HCT116 (cell line): Measurements from ENCODE around the gene PRKCZ. TPM values are rescaled to one million over a fixed set of nuclear protein-coding genes. Genes with fewer than 3 reads are reported as not detected.
A peak's percentile ranks its signal among the peaks of the same experiment; 100 is the strongest.

Experiments
- ATAC-seq: fragments of 200-7000 bp; cut with Tn5 transposase; 2 replicates; pipeline ENCODE4 v1.9.1; 2020; ENCODE audit warnings: mild to moderate bottlenecking, moderate library complexity
- BruUV-seq: library from RNA; stranded (reverse); fragments of 400-500 nt; replicated peaks from 2 replicates; lab custom pipeline; 2021; lab: Mats Ljungman, UMichigan
- CTCF ChIA-PET: fragments of 300-600 bp; sonication (Branson Sonifier 250); formaldehyde crosslinking; loops from one replicate; lab custom pipeline; 2021; ENCODE audit warnings: antibody characterized with exemption; lab: Charles Lee
- POLR2A ChIA-PET: fragments of 300-600, 350-600 bp; sonication (Branson Sonifier 250); formaldehyde crosslinking; loops from one replicate; lab custom pipeline; 2021; ENCODE audit warnings: antibody characterized with exemption; lab: Charles Lee
- RAD21 ChIA-PET, 2 experiments: fragments of 300-600 bp; sonication (Branson Sonifier 250); formaldehyde crosslinking; loops; one replicate each; lab custom pipeline; 2023; ENCODE audit warnings: low total read pairs in 2 of 2; ENCODE audit not compliant: uncharacterized antibody in 2 of 2, unreplicated experiment in 2 of 2, low non-redundant PET in 1 of 2; lab: Charles Lee
- DNase-seq: peaks from one replicate; pipeline ENCODE4 v3.0.0-alpha.2; 2010; ENCODE audit warnings: low read depth, low spot score
- H2AFZ ChIP-seq: fragments of 200-600 bp; shearing (Covaris generic), sonication (generic); 2 replicates; pipeline ENCODE4 v1.6.1; 2017; ENCODE audit warnings: low read depth, mixed run types, mixed read lengths, antibody characterized with exemption, low read length; ENCODE audit not compliant: poor library complexity, severe bottlenecking
- H3K27ac ChIP-seq: 2 replicates; pipeline ENCODE4 v1.5.1; 2012; ENCODE audit warnings: low read depth, low read length
- H3K27me3 ChIP-seq: fragments of 200-600 bp; sonication (generic); 2 replicates; pipeline ENCODE4 v1.6.1; 2016; ENCODE audit warnings: mixed run types, low read length, mixed read lengths; ENCODE audit not compliant: insufficient read depth
- H3K36me3 ChIP-seq, 2 experiments: fragments of 200-500 bp in 1 of 2; fragments of 200-600 bp in 1 of 2; sonication (Bioruptor generic) in 1 of 2; sonication (generic) in 1 of 2; 2 replicates each; pipeline versions ENCODE4 v1.5.1 to v1.6.1; 2014 to 2016; ENCODE audit warnings: low read length in 2 of 2, inconsistent platforms in 1 of 2, mixed read lengths in 1 of 2, mixed run types in 1 of 2; ENCODE audit not compliant: insufficient read depth in 2 of 2, control insufficient read depth in 1 of 2
- H3K4me1 ChIP-seq, 2 experiments: fragments of 200-600 bp in 1 of 2; sonication (generic) in 1 of 2; 2 replicates each; pipeline versions ENCODE4 v1.5.1 to v1.6.1; 2012 to 2017; ENCODE audit warnings: low read length in 2 of 2, inconsistent platforms in 1 of 2, mild to moderate bottlenecking in 1 of 2, mixed read lengths in 1 of 2, mixed run types in 1 of 2, moderate library complexity in 1 of 2; ENCODE audit not compliant: insufficient read depth in 2 of 2, control insufficient read depth in 1 of 2
- H3K4me2 ChIP-seq: fragments of 200-600 bp; sonication (generic); 2 replicates; pipeline ENCODE4 v1.6.1; 2017; ENCODE audit warnings: mixed run types, low read length, mixed read lengths
- H3K4me3 ChIP-seq, 2 experiments: fragments of 200-600 bp in 1 of 2; sonication (generic) in 1 of 2; replicated peaks in 1 of 2; 2 replicates each; pipeline ENCODE4 v1.5.1; 2011 to 2016; ENCODE audit warnings: low read length in 2 of 2, control low read depth in 1 of 2, low read depth in 1 of 2, mild to moderate bottlenecking in 1 of 2, mixed read lengths in 1 of 2, mixed run types in 1 of 2
- H3K79me2 ChIP-seq: fragments of 200-600 bp; sonication (generic); 2 replicates; pipeline ENCODE4 v1.6.1; 2017; ENCODE audit warnings: mild to moderate bottlenecking, mixed run types, low read length, moderate library complexity, mixed read lengths; ENCODE audit not compliant: insufficient read depth
- H3K9ac ChIP-seq: fragments of 200-600 bp; sonication (generic); 2 replicates; pipeline ENCODE4 v1.6.1; 2016; ENCODE audit warnings: low read length, mixed read lengths
- H3K9me2 ChIP-seq: fragments of 200-600 bp; sonication (generic), shearing (Covaris generic); 2 replicates; pipeline ENCODE4 v1.6.1; 2017; ENCODE audit warnings: mixed run types, mild to moderate bottlenecking, moderate library complexity; ENCODE audit not compliant: insufficient read depth
- H3K9me3 ChIP-seq, 2 experiments: fragments of 200-500 bp in 1 of 2; fragments of 200-600 bp in 1 of 2; sonication (Bioruptor generic) in 1 of 2; sonication (generic) in 1 of 2; 2 replicates each; pipeline ENCODE4 v1.6.1; 2014 to 2017; ENCODE audit warnings: low read length in 2 of 2, mixed read lengths in 2 of 2, inconsistent platforms in 1 of 2, low read depth in 1 of 2, mild to moderate bottlenecking in 1 of 2, mixed run types in 1 of 2, moderate library complexity in 1 of 2; ENCODE audit not compliant: control insufficient read depth in 1 of 2, insufficient read depth in 1 of 2
- H4K20me1 ChIP-seq: fragments of 200-600 bp; sonication (generic), shearing (Covaris generic); 2 replicates; pipeline ENCODE4 v1.6.1; 2017; ENCODE audit warnings: mixed run types, mild to moderate bottlenecking, moderate library complexity; ENCODE audit not compliant: insufficient read depth
- CBX3 ChIP-seq: IDR thresholded peaks from 2 replicates; pipeline ENCODE4 v1.6.1; 2012; ENCODE audit warnings: low read depth
- CEBPB ChIP-seq: IDR thresholded peaks from 2 replicates; pipeline ENCODE4 v1.6.1; 2012; ENCODE audit warnings: low read depth
- FOSL1 ChIP-seq: IDR thresholded peaks from 2 replicates; pipeline ENCODE4 v1.6.1; 2012; ENCODE audit warnings: low read depth
- SP1 ChIP-seq: IDR thresholded peaks from 2 replicates; pipeline ENCODE4 v1.6.1; 2012; ENCODE audit warnings: low read depth
- SRF ChIP-seq: IDR thresholded peaks from 2 replicates; pipeline ENCODE4 v1.6.1; 2012; ENCODE audit warnings: low read depth
- intact Hi-C: fragments of 100-400 bp; cut with micrococcal nuclease; formaldehyde crosslinking; loops from 2 replicates; pipeline ENCODE4 v1.10.0; 2022
- total RNA-seq: library from RNA; stranded (reverse); gene quantifications from one replicate; pipeline ENCODE4 v1.2.1, GENCODE V29; 2021; ENCODE audit not compliant: unreplicated experiment
- TF ChIP-seq, protein P1 (sequence below): IDR thresholded peaks from 2 replicates; pipeline ENCODE4 v1.6.1; 2011; ENCODE audit warnings: mild to moderate bottlenecking, low read length, moderate library complexity; ENCODE audit not compliant: insufficient replicate concordance; ENCODE audit errors: extremely low read depth
- TF ChIP-seq, protein P2 (sequence below): IDR thresholded peaks from 2 replicates; pipeline ENCODE4 v1.6.1; 2012
- TF ChIP-seq, protein P3 (sequence below): IDR thresholded peaks from 2 replicates; pipeline ENCODE4 v1.6.1; 2012; ENCODE audit warnings: low read depth

Gene PRKCZ
- total RNA-seq, 1 experiment from 2014 or later, result 46.8 TPM

DNA sequence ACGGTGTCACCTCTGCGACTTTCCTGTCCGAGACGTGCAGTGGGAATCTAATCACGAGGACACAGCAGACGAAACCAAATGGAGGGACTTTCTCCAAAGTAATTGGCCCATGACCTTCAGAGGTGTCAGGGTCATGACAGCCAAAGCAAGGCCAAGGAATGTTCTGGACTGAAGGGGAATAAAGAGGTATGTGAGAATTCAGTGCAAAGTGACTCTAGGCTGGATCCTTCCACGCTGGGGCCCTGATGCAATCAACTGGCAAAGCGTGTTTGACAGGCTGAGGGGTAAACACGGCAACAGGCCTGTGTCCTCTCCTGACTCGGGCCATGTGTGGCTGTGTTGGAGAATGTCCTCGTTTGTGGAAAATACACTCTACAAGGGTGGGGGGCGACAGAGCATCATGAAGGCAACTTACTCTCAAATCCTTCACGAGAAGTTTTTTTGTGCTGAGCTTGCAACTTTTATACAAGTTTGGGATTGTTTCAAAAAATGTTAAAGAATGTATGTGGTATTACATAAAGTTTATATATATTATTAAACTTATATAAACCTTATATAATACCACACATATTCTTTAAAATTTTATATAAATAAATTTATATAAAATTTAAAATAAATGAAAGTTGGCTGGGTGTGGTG lies 48.3 kb upstream of the PRKCZ start:
- H3K4me1 ChIP-seq, result peaks cover 9 to 18% of the 10 kb centered on the region in 2 experiments; a peak in 3 of 4 replicates
- RAD21 ChIA-PET, result no interaction called here
- DNase-seq (peak; percentile 22), ATAC-seq (no peak)
- H3K79me2 ChIP-seq, result no peaks in the 10 kb centered on the region
- H3K27me3 ChIP-seq, result no peaks in the 10 kb centered on the region
- no peak overlapping the region for H3K9ac ChIP-seq
- H3K4me2 ChIP-seq, result no peak overlapping the region
- no peak overlapping the region for H3K4me3 ChIP-seq
- POLR2A ChIA-PET, result no interaction called here
- H2AFZ ChIP-seq, result no peak overlapping the region
- intact Hi-C loops, result no loop called here
- TF ChIP-seq CBX3 (0 out of 2 replicates have a peak, but pooled peaks have one; percentile 19), CEBPB (peak; percentile 87), SP1 (peak; percentile 20; the same call in 1 of the 2 replicates), FOSL1 (no peak), SRF (no peak)
- TF ChIP-seq, protein P1, sequence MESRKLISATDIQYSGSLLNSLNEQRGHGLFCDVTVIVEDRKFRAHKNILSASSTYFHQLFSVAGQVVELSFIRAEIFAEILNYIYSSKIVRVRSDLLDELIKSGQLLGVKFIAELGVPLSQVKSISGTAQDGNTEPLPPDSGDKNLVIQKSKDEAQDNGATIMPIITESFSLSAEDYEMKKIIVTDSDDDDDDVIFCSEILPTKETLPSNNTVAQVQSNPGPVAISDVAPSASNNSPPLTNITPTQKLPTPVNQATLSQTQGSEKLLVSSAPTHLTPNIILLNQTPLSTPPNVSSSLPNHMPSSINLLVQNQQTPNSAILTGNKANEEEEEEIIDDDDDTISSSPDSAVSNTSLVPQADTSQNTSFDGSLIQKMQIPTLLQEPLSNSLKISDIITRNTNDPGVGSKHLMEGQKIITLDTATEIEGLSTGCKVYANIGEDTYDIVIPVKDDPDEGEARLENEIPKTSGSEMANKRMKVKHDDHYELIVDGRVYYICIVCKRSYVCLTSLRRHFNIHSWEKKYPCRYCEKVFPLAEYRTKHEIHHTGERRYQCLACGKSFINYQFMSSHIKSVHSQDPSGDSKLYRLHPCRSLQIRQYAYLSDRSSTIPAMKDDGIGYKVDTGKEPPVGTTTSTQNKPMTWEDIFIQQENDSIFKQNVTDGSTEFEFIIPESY, result no peak
- TF ChIP-seq, protein P2, sequence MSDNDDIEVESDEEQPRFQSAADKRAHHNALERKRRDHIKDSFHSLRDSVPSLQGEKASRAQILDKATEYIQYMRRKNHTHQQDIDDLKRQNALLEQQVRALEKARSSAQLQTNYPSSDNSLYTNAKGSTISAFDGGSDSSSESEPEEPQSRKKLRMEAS, result peak; percentile 49; the same call in 1 of the 2 replicates
- TF ChIP-seq, protein P3, sequence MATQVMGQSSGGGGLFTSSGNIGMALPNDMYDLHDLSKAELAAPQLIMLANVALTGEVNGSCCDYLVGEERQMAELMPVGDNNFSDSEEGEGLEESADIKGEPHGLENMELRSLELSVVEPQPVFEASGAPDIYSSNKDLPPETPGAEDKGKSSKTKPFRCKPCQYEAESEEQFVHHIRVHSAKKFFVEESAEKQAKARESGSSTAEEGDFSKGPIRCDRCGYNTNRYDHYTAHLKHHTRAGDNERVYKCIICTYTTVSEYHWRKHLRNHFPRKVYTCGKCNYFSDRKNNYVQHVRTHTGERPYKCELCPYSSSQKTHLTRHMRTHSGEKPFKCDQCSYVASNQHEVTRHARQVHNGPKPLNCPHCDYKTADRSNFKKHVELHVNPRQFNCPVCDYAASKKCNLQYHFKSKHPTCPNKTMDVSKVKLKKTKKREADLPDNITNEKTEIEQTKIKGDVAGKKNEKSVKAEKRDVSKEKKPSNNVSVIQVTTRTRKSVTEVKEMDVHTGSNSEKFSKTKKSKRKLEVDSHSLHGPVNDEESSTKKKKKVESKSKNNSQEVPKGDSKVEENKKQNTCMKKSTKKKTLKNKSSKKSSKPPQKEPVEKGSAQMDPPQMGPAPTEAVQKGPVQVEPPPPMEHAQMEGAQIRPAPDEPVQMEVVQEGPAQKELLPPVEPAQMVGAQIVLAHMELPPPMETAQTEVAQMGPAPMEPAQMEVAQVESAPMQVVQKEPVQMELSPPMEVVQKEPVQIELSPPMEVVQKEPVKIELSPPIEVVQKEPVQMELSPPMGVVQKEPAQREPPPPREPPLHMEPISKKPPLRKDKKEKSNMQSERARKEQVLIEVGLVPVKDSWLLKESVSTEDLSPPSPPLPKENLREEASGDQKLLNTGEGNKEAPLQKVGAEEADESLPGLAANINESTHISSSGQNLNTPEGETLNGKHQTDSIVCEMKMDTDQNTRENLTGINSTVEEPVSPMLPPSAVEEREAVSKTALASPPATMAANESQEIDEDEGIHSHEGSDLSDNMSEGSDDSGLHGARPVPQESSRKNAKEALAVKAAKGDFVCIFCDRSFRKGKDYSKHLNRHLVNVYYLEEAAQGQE, result no peak
- H4K20me1 ChIP-seq, result no peaks in the 10 kb centered on the region
- H3K27ac ChIP-seq, result no peak overlapping the region
- H3K9me3 ChIP-seq, result no peaks in the 10 kb centered on the region
- no peaks in the 10 kb centered on the region for H3K36me3 ChIP-seq
- H3K9me2 ChIP-seq, result no peaks in the 10 kb centered on the region
- CTCF ChIA-PET, result no interaction called here
- no TSS peak for BruUV-seq
